Neural progenitor cell (in vitro differentiated cells): ENCODE data around the gene DNAJC3.

Experiments
- EZH2 ChIP-seq: fragments of 200-600 bp; sonication (generic); IDR thresholded peaks from 2 replicates; pipeline ENCODE4 v1.6.1; 2017; ENCODE audit warnings: antibody characterized with exemption, mild to moderate bottlenecking, moderate library complexity
- EZH2phosphoT487 ChIP-seq: fragments of 200-600 bp; sonication (generic); IDR thresholded peaks from 2 replicates; pipeline ENCODE4 v1.6.1; 2017; ENCODE audit warnings: antibody characterized with exemption
- TF ChIP-seq, protein P1 (sequence below): fragments of 200-600 bp; sonication (generic); IDR thresholded peaks from 2 replicates; pipeline ENCODE4 v1.5.1; 2017; ENCODE audit warnings: antibody characterized with exemption, mild to moderate bottlenecking

GRCh38 chr13:95707442-95708390, 30.8 kb downstream of the DNAJC3 start:
- TF ChIP-seq, protein P1, sequence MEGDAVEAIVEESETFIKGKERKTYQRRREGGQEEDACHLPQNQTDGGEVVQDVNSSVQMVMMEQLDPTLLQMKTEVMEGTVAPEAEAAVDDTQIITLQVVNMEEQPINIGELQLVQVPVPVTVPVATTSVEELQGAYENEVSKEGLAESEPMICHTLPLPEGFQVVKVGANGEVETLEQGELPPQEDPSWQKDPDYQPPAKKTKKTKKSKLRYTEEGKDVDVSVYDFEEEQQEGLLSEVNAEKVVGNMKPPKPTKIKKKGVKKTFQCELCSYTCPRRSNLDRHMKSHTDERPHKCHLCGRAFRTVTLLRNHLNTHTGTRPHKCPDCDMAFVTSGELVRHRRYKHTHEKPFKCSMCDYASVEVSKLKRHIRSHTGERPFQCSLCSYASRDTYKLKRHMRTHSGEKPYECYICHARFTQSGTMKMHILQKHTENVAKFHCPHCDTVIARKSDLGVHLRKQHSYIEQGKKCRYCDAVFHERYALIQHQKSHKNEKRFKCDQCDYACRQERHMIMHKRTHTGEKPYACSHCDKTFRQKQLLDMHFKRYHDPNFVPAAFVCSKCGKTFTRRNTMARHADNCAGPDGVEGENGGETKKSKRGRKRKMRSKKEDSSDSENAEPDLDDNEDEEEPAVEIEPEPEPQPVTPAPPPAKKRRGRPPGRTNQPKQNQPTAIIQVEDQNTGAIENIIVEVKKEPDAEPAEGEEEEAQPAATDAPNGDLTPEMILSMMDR: no peak
- no peak for TF ChIP-seq EZH2
- no peak for TF ChIP-seq EZH2phosphoT487
